Adrenal gland (tissue), 12 donors: ENCODE data around the gene RIPK1. TPM values are rescaled to one million over a fixed set of nuclear protein-coding genes. Genes with fewer than 3 reads are reported as not detected.
"Not testable (repeated sequence)": the region's sequence is repeated elsewhere in the genome, so short reads cannot be mapped to it uniquely, and the experiment has no call there.

Experiments used
- DNase-seq, 7 donors: peaks; one replicate each; pipeline ENCODE4 v3.0.0-alpha.2; 2019 to 2020
- H3K27ac ChIP-seq, 5 donors: fragments of 200-600 bp; sonication (generic) in 4 of 5; 1 replicate in 3 of 5; 2 replicates in 2 of 5; pipeline versions ENCODE4 v1.5.1 to v1.8.0; 2016 to 2020; ENCODE audit warnings: mild to moderate bottlenecking in 1 of 5
- H3K27me3 ChIP-seq: fragments of 200-600 bp; 2 replicates; pipeline ENCODE4 v1.8.0; 2021
- H3K36me3 ChIP-seq, 2 donors: fragments of 200-600 bp; replicated peaks in 1 of 2; 1 replicate in 1 of 2; 2 replicates in 1 of 2; pipeline versions ENCODE4 v1.5.1 to v1.8.0; 2018 to 2022
- H3K4me1 ChIP-seq, 2 donors: fragments of 200-600 bp; replicated peaks in 1 of 2; 1 replicate in 1 of 2; 2 replicates in 1 of 2; pipeline versions ENCODE4 v1.5.1 to v1.8.0; 2018 to 2021
- H3K4me3 ChIP-seq, 4 donors: fragments of 200-600 bp; sonication (generic) in 3 of 4; one replicate each; pipeline ENCODE4 v1.5.1; 2016 to 2018
- H3K9me3 ChIP-seq, 3 donors: fragments of 200-600 bp; sonication (generic) in 1 of 3; replicated peaks in 1 of 3; 1 replicate in 2 of 3; 2 replicates in 1 of 3; pipeline versions ENCODE4 v1.5.1 to v1.8.0; 2016 to 2021
- CTCF ChIP-seq, 6 experiments: fragments of 450-650 bp in 4 of 6; fragments of 200-600 bp in 2 of 6; sonication (generic) in 1 of 6; IDR thresholded peaks; 1 replicate in 5 of 6; 2 replicates in 1 of 6; pipeline versions ENCODE4 v1.5.1 to v1.8.0; 2016 to 2021; ENCODE audit warnings: antibody characterized with exemption in 6 of 6, mild to moderate bottlenecking in 2 of 6, moderate library complexity in 1 of 6
- POLR2A ChIP-seq, 2 donors: fragments of 450-650 bp; IDR thresholded peaks; one replicate each; pipeline ENCODE4 v1.6.1; 2017; ENCODE audit warnings: antibody characterized with exemption in 2 of 2, mild to moderate bottlenecking in 2 of 2, moderate library complexity in 1 of 2
- WGBS, 4 donors: extraction: QIAGEN DNeasy Blood & Tissue Kit in 2 of 4; methylation state at CpG; one replicate each; pipeline versions ENCODE4 v1.1.5 to v1.1.7; 2013 to 2017; 5-methylcytosine and 5-hydroxymethylcytosine counted together
- intact Hi-C, 2 donors: fragments of 100-400 bp; cut with DNase I; formaldehyde crosslinking; loops; one replicate each; pipeline versions ENCODE4 v1.14.1 to v1.15.0; 2022 to 2023
- polyA plus RNA-seq, 3 donors: library from polyadenylated mRNA; stranded (reverse); fragments of 200-250 nt in 2 of 3; fragments of 350-450 nt in 1 of 3; fragmentation: Illumina TruSeq in 1 of 3; extraction: RNeasy Lipid Tissue Mini Kit (QIAGEN cat#74804) in 1 of 3; gene quantifications; one replicate each; pipeline ENCODE4 v1.2.3, GENCODE V29; 2013 to 2014
- total RNA-seq, 9 donors: library from RNA; depleted of rRNA in 4 of 9; stranded (reverse); fragments of >200 nt in 4 of 9; fragments of 120-200 nt in 1 of 9; fragmentation: NEBNext Ultra II Directional in 1 of 9; extraction: Animal tissue kit (Norgen Biotek cat#: 25700) in 1 of 9; gene quantifications; one replicate each; pipeline versions ENCODE4 v1.1.0 to v1.2.4, GENCODE V29; 2013 to 2023
- donor health status: healthy with polysubstance abuse.
- donor health status: Bipolar disorder and iron deficiency.
- donor health status: DM: yes; HTN: yes; CAD: no.
- donor health status: DM: no; HTN: no; CAD: no.
- donor health status: DM: no; HTN: no; CAD: no.
- donor health status: DM: yes; HTN: yes; CAD: no.

RIPK1 gene
- total and polyA plus RNA-seq, 12 donors = 15.7 to 21.7 (median 20.3) TPM

- no peaks in the 10 kb centered on the region for H3K36me3 ChIP-seq
- no peak overlapping the region for H3K4me3 ChIP-seq
- intact Hi-C loops = loop anchor here (5.0 kb wide), 1 partner anchor 60 kb away; the partner anchor contains the start of gene NQO2 (in 2 of the 2)
- H3K27me3 ChIP-seq = no peaks in the 10 kb centered on the region
- no peaks in the 10 kb centered on the region for H3K9me3 ChIP-seq
- H3K4me1 ChIP-seq = peaks cover 0 to 4% of the 10 kb centered on the region in 2 donors
- TF ChIP-seq CTCF (IDR thresholded peaks at IDR 0.05) (no peak), POLR2A (IDR thresholded peaks at IDR 0.05) (no peak)
- no peak overlapping the region for H3K27ac ChIP-seq
- 69 to 71% (median 70%) methylated on average over 11 of the region's 11 CpGs for WGBS, 4 donors
- DNase-seq = no peak
Observed at GRCh38 chr6:3057063-3057770, 11.1 kb upstream of the RIPK1 start.

GRCh38 chr6:3058957-3059356, 9.3 kb upstream of the RIPK1 start:
- Histone ChIP-seq H3K9me3 (no peaks in the 10 kb centered on the region), H3K36me3 (no peaks in the 10 kb centered on the region), H3K27ac (no peak overlapping the region), H3K4me1 (peaks cover 0 to 4% of the 10 kb centered on the region in 2 donors), H3K4me3 (no peak overlapping the region), H3K27me3 (no peaks in the 10 kb centered on the region)
- intact Hi-C loops = loop anchor here (5.0 kb wide), 1 partner anchor 62 kb away; the partner anchor contains the start of gene NQO2 (in 2 of the 2)
- TF ChIP-seq POLR2A (IDR thresholded peaks at IDR 0.05) = no peak
- TF ChIP-seq CTCF (IDR thresholded peaks at IDR 0.05) = no peak
- no peak for DNase-seq
- WGBS, 4 donors = 52 to 66% (median 61%) methylated on average over 2 of the region's 2 CpGs

GRCh38 chr6:3060092-3060491, 8.2 kb upstream of the RIPK1 start:
- 89 to 93% (median 92%) methylated on average over 11 of the region's 11 CpGs for WGBS, 4 donors
- intact Hi-C loops, H3K4me1 ChIP-seq: not testable (repeated sequence)

GRCh38 chr6:3061501-3061941, 6.8 kb upstream of the RIPK1 start:
- H3K4me3 ChIP-seq = no peak overlapping the region
- WGBS, 4 donors = 75 to 87% (median 78%) methylated on average over 5 of the region's 5 CpGs
- H3K36me3 ChIP-seq = no peaks in the 10 kb centered on the region
- no peak overlapping the region for H3K27ac ChIP-seq
- no peaks in the 10 kb centered on the region for H3K27me3 ChIP-seq
- no peaks in the 10 kb centered on the region for H3K9me3 ChIP-seq
- DNase-seq = no peak
- no peaks in the 10 kb centered on the region for H3K4me1 ChIP-seq
- TF ChIP-seq CTCF (IDR thresholded peaks at IDR 0.05) (no peak), POLR2A (IDR thresholded peaks at IDR 0.05) (no peak)
- intact Hi-C loops = no loop called here

More at GRCh38 chr6:3060092-3060491, 8.2 kb upstream of the RIPK1 start:
- peak in 1 of 7 donors; percentile 39 for DNase-seq
- not testable (repeated sequence) for H3K27ac ChIP-seq, H3K9me3 ChIP-seq, H3K36me3 ChIP-seq, H3K27me3 ChIP-seq, H3K4me3 ChIP-seq

GRCh38 chr6:3063340-3063732, 5.0 kb upstream of the RIPK1 start:
- H3K27me3 ChIP-seq, H3K4me1 ChIP-seq, H3K9me3 ChIP-seq, DNase-seq, H3K36me3 ChIP-seq, intact Hi-C loops: not testable (repeated sequence)
- 0 to 4% (median 2%) methylated on average over 1 to 15 of the region's 19 CpGs; no CpG with 5 or more reads in 1 of the 4 donors for WGBS, 4 donors
- peak overlapping the region in 4 of 5 donors; percentile 79 to 92 (median 90) for H3K27ac ChIP-seq
- peak overlapping the region in 2 of 4 donors; percentile 69 to 74 for H3K4me3 ChIP-seq
